K562 (cell line): ENCODE measurements around the gene CD226. TPM values are rescaled to one million over a fixed set of nuclear protein-coding genes. Genes with fewer than 3 reads are reported as not detected.

Source experiments
- ATAC-seq: fragments of 200-7000 bp; cut with Tn5 transposase; 3 replicates; pipeline ENCODE4 v1.9.1; 2020; ENCODE audit warnings: moderate library complexity
- BruUV-seq: library from RNA; stranded (reverse); fragments of 400-500 nt; replicated peaks from 2 replicates; lab custom pipeline; 2021; lab: Mats Ljungman, UMichigan
- CTCF ChIA-PET: fragments of 300-600 bp; formaldehyde crosslinking; extraction: SDS; loops from one replicate; lab custom pipeline; 2021; ENCODE audit warnings: low intra/inter-chr PET ratio; lab: Yijun Ruan, JAX
- POLR2A ChIA-PET: fragments of 300-600, 350-650 bp; sonication (Branson Sonifier 250); formaldehyde crosslinking; extraction: SDS; loops from one replicate; lab custom pipeline; 2021; ENCODE audit warnings: antibody characterized with exemption, inconsistent platforms; lab: Yijun Ruan, JAX
- DNase-seq, 4 experiments: peaks; one replicate each; pipeline versions ENCODE4 v3.0.0 to v3.0.0-alpha.2; 2011 to 2018; ENCODE audit warnings: low spot score in 3 of 4, mixed read lengths in 3 of 4; ENCODE audit errors: extremely low read depth in 1 of 4
- FAIRE-seq: peaks from 2 replicates; lab custom pipeline; 2011; peaks lifted over from hg19 to GRCh38; lab: Jason Lieb, UNC
- H2AFZ ChIP-seq: 2 replicates; pipeline ENCODE4 v1.6.0; 2011; ENCODE audit warnings: low read depth, low read length, control low read depth, inconsistent platforms
- H3K27ac ChIP-seq: fragments of 200-600 bp; 3 replicates; pipeline ENCODE4 v1.8.0; 2011; ENCODE audit warnings: low read depth, mild to moderate bottlenecking, control low read depth, inconsistent platforms, low read length, moderate library complexity, mixed read lengths; ENCODE audit errors: extremely low read depth
- H3K27me3 ChIP-seq, 2 experiments: fragments of 300-600 bp in 1 of 2; 2 replicates in 1 of 2; 3 replicates in 1 of 2; pipeline versions ENCODE4 v1.6.0 to v1.8.0; 2011; ENCODE audit warnings: inconsistent platforms in 2 of 2, low read length in 2 of 2, mild to moderate bottlenecking in 1 of 2, mixed read lengths in 1 of 2, moderate library complexity in 1 of 2; ENCODE audit not compliant: control insufficient read depth in 2 of 2, insufficient read depth in 2 of 2
- H3K36me3 ChIP-seq: fragments of 300-600 bp; 3 replicates; pipeline ENCODE4 v1.8.0; 2011; ENCODE audit warnings: mild to moderate bottlenecking, low read length, inconsistent platforms; ENCODE audit not compliant: control insufficient read depth, insufficient read depth
- H3K4me1 ChIP-seq, 2 experiments: fragments of 200-600 bp in 1 of 2; replicated peaks in 1 of 2; 2 replicates in 1 of 2; 3 replicates in 1 of 2; pipeline versions ENCODE4 v1.5.1 to v1.8.0; 2011; ENCODE audit warnings: inconsistent platforms in 2 of 2, low read length in 2 of 2, mild to moderate bottlenecking in 1 of 2, mixed read lengths in 1 of 2, moderate library complexity in 1 of 2; ENCODE audit not compliant: control insufficient read depth in 2 of 2, insufficient read depth in 2 of 2
- H3K4me2 ChIP-seq: 2 replicates; pipeline ENCODE4 v1.6.1; 2011; ENCODE audit warnings: low read length, control low read depth, inconsistent platforms, mixed read lengths; ENCODE audit not compliant: insufficient read depth
- H3K4me3 ChIP-seq: fragments of 200-600 bp; sonication (generic), shearing (Covaris generic); 2 replicates; pipeline ENCODE4 v1.5.1; 2016; ENCODE audit warnings: control low read depth, inconsistent platforms
- H3K79me2 ChIP-seq: fragments of 200-600 bp; 3 replicates; pipeline ENCODE4 v1.8.0; 2011; ENCODE audit warnings: low read length, inconsistent platforms; ENCODE audit not compliant: control insufficient read depth, insufficient read depth
- H3K9ac ChIP-seq, 2 experiments: 2 replicates each; pipeline versions ENCODE4 v1.6.0 to v1.6.1; 2011; ENCODE audit warnings: low read depth in 2 of 2, low read length in 2 of 2, control low read depth in 1 of 2, inconsistent platforms in 1 of 2, mild to moderate bottlenecking in 1 of 2, mixed read lengths in 1 of 2; ENCODE audit not compliant: insufficient read depth in 1 of 2
- H3K9me1 ChIP-seq: one replicate; pipeline ENCODE4 v1.6.0; 2011; ENCODE audit warnings: inconsistent platforms, mild to moderate bottlenecking, low read length, moderate library complexity; ENCODE audit not compliant: control insufficient read depth, insufficient read depth
- H3K9me3 ChIP-seq: replicated peaks from 2 replicates; pipeline ENCODE4 v1.5.1; 2011; ENCODE audit warnings: low read depth, low read length, inconsistent platforms; ENCODE audit not compliant: control insufficient read depth, insufficient read depth
- H4K20me1 ChIP-seq: replicated peaks from 2 replicates; pipeline ENCODE4 v1.6.1; 2011; ENCODE audit warnings: low read length, inconsistent platforms, mixed read lengths; ENCODE audit not compliant: control insufficient read depth, insufficient read depth
- DPF2 ChIP-seq: fragments of 450-650 bp; IDR thresholded peaks from 2 replicates; pipeline ENCODE4 v1.6.1; 2016
- LCOR ChIP-seq: sonication (generic); formaldehyde crosslinking; IDR thresholded peaks from 2 replicates; pipeline ENCODE4 v1.8.0; 2022; ENCODE audit warnings: mild to moderate bottlenecking, missing genetic modification reagents
- MEF2A ChIP-seq: IDR thresholded peaks from 2 replicates; pipeline ENCODE4 v1.6.1; 2011; ENCODE audit warnings: low read depth, mild to moderate bottlenecking, low read length, moderate library complexity; ENCODE audit not compliant: control insufficient read depth
- NFATC3 ChIP-seq: fragments of 450-650 bp; IDR thresholded peaks from 2 replicates; pipeline ENCODE4 v1.6.1; 2017; ENCODE audit warnings: mild to moderate bottlenecking
- PHB2 ChIP-seq: fragments of 450-650 bp; IDR thresholded peaks from 2 replicates; pipeline ENCODE4 v1.6.1; 2017; ENCODE audit warnings: low read depth
- PHF20 ChIP-seq: fragments of 450-650 bp; IDR thresholded peaks from 2 replicates; pipeline ENCODE4 v1.6.1; 2018; ENCODE audit not compliant: partially characterized antibody
- PRPF4 ChIP-seq: fragments of 200-400 bp; formaldehyde crosslinking; IDR thresholded peaks from one replicate; pipeline ENCODE4 v1.6.1; 2017; ENCODE audit warnings: low read length, low read depth, mild to moderate bottlenecking; ENCODE audit not compliant: insufficient read depth, poor library complexity, severe bottlenecking
- ZC3H8 ChIP-seq: fragments of 450-650 bp; IDR thresholded peaks from 2 replicates; pipeline ENCODE4 v1.6.1; 2017
- ZNF253 ChIP-seq: fragments of 250-450 bp; sonication (Bioruptor Pico); conservative IDR thresholded peaks from 2 replicates; pipeline ENCODE4 v1.6.1; 2021; ENCODE audit warnings: mild to moderate bottlenecking
- WGBS: fragments of 100-300 bp; shearing (Covaris generic); methylation state at CpG from one replicate; pipeline ENCODE4 v1.1.6; 2016; ENCODE audit warnings: low coverage, mixed read lengths; ENCODE audit not compliant: insufficient coverage; ENCODE audit errors: missing lambda C conversion rate; 5-methylcytosine and 5-hydroxymethylcytosine counted together
- in situ Hi-C: fragments of 300-500 bp; cut with MboI; formaldehyde crosslinking; loops from 4 replicates; pipeline ENCODE4 v1.15.0; 2018; ENCODE audit warnings: inconsistent platforms, mixed read lengths
- intact Hi-C: fragments of 100-400 bp; cut with micrococcal nuclease; formaldehyde crosslinking; loops from 2 replicates; pipeline ENCODE4 v1.14.2; 2022
- polyA plus RNA-seq, 8 experiments: library from polyadenylated mRNA; depleted of rRNA in 4 of 8; stranded (reverse) in 5 of 8; unstranded in 3 of 8; fragments of >200 nt; fragmentation: Nextera tagmentation in 2 of 8; fragmentation: Illumina TruSeq in 1 of 8; extraction: Ambion mirVana in 2 of 8; extraction: Trizol in 1 of 8; gene quantifications; 2 replicates each; pipeline versions ENCODE4 v1.2.1 to v1.2.3, GENCODE V29; 2011 to 2014; ENCODE audit warnings: inconsistent platforms in 1 of 8, missing spikeins in 1 of 8
- total RNA-seq, 7 experiments: library from RNA; depleted of rRNA in 6 of 7; stranded (reverse); fragments of >200 nt in 6 of 7; fragmentation: Illumina TruSeq in 2 of 7; extraction: Trizol in 2 of 7; gene quantifications; 2 replicates each; pipeline versions ENCODE4 v1.2.1 to v1.2.3, GENCODE V29; 2011 to 2021; ENCODE audit warnings: low replicate concordance in 1 of 7
- TF ChIP-seq, protein P1 (sequence below), 3 experiments: fragments of 200-800 bp in 1 of 3; fragments of 250-450 bp in 1 of 3; fragments of 450-650 bp in 1 of 3; sonication (Bioruptor Pico) in 1 of 3; sonication (Bioruptor generic) in 1 of 3; formaldehyde crosslinking in 1 of 3; IDR thresholded peaks; 2 replicates each; pipeline versions ENCODE4 v1.6.1 to v1.8.0; 2016 to 2022; ENCODE audit warnings: mild to moderate bottlenecking in 2 of 3, missing genetic modification characterization in 2 of 3, missing compliant biosample characterization in 1 of 3, moderate library complexity in 1 of 3
- TF ChIP-seq, protein P2 (sequence below): sonication (generic); formaldehyde crosslinking; IDR thresholded peaks from 2 replicates; pipeline ENCODE4 v1.8.0; 2022; ENCODE audit warnings: mild to moderate bottlenecking, low read depth, missing genetic modification reagents
- TF ChIP-seq, protein P3 (sequence below): IDR thresholded peaks from 2 replicates; pipeline ENCODE4 v1.6.1; 2011; ENCODE audit warnings: borderline replicate concordance, low read depth, mild to moderate bottlenecking, moderate library complexity, low read length; ENCODE audit not compliant: insufficient read depth, poor library complexity, severe bottlenecking
- TF ChIP-seq, protein P4 (sequence below): IDR thresholded peaks from 2 replicates; pipeline ENCODE4 v1.6.1; 2012; ENCODE audit warnings: low read depth, low read length, improper control_type of control experiment, borderline replicate concordance

The CD226 gene
- total and polyA plus RNA-seq, 9 of the 15 experiments (the other 6 are each of a cell fraction or from before 2014, with no cell fraction given), result 0.32 to 1.7 (median 0.80) TPM

DNA sequence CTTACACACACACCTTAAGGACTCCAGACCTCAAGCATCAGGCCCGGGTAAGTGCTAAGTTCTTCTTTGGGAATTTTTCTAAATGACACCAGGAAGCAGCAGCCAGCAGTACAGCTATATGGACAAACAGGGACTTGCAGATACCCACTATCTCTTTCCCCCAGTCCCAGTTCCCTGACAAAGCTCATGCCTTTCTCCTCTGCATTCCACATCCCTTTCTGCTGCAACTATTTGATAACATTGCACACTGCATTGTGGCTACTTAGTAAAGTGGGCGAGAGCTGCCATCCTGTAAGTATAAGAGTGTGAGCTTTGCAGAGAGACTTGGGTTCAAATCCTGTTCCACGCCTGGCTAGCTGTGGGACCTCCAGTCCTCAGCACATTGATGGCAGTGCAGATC, 14.0 kb upstream of the CD226 start (continued):
- TF ChIP-seq, protein P1, sequence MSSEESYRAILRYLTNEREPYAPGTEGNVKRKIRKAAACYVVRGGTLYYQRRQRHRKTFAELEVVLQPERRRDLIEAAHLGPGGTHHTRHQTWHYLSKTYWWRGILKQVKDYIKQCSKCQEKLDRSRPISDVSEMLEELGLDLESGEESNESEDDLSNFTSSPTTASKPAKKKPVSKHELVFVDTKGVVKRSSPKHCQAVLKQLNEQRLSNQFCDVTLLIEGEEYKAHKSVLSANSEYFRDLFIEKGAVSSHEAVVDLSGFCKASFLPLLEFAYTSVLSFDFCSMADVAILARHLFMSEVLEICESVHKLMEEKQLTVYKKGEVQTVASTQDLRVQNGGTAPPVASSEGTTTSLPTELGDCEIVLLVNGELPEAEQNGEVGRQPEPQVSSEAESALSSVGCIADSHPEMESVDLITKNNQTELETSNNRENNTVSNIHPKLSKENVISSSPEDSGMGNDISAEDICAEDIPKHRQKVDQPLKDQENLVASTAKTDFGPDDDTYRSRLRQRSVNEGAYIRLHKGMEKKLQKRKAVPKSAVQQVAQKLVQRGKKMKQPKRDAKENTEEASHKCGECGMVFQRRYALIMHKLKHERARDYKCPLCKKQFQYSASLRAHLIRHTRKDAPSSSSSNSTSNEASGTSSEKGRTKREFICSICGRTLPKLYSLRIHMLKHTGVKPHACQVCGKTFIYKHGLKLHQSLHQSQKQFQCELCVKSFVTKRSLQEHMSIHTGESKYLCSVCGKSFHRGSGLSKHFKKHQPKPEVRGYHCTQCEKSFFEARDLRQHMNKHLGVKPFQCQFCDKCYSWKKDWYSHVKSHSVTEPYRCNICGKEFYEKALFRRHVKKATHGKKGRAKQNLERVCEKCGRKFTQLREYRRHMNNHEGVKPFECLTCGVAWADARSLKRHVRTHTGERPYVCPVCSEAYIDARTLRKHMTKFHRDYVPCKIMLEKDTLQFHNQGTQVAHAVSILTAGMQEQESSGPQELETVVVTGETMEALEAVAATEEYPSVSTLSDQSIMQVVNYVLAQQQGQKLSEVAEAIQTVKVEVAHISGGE (CRISPR knock-in tag; IDR thresholded peaks at IDR 0.05), result 0 out of 6 replicates have a peak, but pooled peaks of 1 of the 3 experiments have one; percentile 23
- no peak for TF ChIP-seq ZNF253 (CRISPR knock-in tag)

DNA sequence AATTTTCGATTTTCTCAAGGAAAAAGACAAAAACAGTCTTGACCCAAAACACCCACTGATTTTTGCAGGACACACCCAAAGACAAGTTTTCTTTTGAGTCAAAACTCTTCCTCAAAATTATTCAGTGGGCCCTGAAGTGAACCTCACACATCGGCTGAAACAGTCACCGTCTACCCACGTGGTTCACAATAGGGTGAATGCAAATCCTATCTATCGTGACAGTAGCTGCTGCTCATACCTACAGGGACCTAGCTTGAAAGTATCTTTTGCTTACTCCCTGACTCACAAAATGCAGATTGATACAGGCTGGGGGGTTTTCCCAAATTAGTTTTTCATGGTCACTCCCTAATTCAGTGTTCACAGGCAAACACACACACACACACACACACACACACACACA, 10.7 kb upstream of the CD226 start:
- intact Hi-C loops, result no loop called here
- H3K9ac ChIP-seq, result no peak overlapping the region
- WGBS, result 71% methylated on average over 5 of the region's 5 CpGs
- no peaks in the 10 kb centered on the region for H3K27me3 ChIP-seq
- no peak overlapping the region for H3K27ac ChIP-seq
- DNase-seq, result no peak
- ChIA-PET POLR2A (no interaction called here), CTCF (no interaction called here)
- H3K79me2 ChIP-seq, result no peaks in the 10 kb centered on the region
- FAIRE-seq, result no peak
- ATAC-seq, result no peak
- H3K9me1 ChIP-seq, result no peaks in the 10 kb centered on the region
- no peak overlapping the region for H2AFZ ChIP-seq
- H3K4me3 ChIP-seq, result no peak overlapping the region
- in situ Hi-C loops, result no loop called here
- H4K20me1 ChIP-seq, result no peaks in the 10 kb centered on the region
- no TSS peak for BruUV-seq
- H3K4me2 ChIP-seq, result no peak overlapping the region
- H3K36me3 ChIP-seq, result no peaks in the 10 kb centered on the region
- no peaks in the 10 kb centered on the region for H3K9me3 ChIP-seq
- H3K4me1 ChIP-seq, result peaks cover 0 to 18% of the 10 kb centered on the region in 2 experiments; a peak in 3 of 5 replicates
- no peak for TF ChIP-seq NFATC3
- no peak for TF ChIP-seq DPF2
- TF ChIP-seq, protein P2, sequence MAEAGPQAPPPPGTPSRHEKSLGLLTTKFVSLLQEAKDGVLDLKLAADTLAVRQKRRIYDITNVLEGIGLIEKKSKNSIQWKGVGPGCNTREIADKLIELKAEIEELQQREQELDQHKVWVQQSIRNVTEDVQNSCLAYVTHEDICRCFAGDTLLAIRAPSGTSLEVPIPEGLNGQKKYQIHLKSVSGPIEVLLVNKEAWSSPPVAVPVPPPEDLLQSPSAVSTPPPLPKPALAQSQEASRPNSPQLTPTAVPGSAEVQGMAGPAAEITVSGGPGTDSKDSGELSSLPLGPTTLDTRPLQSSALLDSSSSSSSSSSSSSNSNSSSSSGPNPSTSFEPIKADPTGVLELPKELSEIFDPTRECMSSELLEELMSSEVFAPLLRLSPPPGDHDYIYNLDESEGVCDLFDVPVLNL (CRISPR knock-in tag), result no peak
- TF ChIP-seq PRPF4, result no peak
- TF ChIP-seq ZC3H8, result no peak
- no peak for TF ChIP-seq LCOR (CRISPR knock-in tag)
- TF ChIP-seq MEF2A, result no peak
- no peak for TF ChIP-seq PHB2
- no peak for TF ChIP-seq PHF20
- TF ChIP-seq, protein P3, sequence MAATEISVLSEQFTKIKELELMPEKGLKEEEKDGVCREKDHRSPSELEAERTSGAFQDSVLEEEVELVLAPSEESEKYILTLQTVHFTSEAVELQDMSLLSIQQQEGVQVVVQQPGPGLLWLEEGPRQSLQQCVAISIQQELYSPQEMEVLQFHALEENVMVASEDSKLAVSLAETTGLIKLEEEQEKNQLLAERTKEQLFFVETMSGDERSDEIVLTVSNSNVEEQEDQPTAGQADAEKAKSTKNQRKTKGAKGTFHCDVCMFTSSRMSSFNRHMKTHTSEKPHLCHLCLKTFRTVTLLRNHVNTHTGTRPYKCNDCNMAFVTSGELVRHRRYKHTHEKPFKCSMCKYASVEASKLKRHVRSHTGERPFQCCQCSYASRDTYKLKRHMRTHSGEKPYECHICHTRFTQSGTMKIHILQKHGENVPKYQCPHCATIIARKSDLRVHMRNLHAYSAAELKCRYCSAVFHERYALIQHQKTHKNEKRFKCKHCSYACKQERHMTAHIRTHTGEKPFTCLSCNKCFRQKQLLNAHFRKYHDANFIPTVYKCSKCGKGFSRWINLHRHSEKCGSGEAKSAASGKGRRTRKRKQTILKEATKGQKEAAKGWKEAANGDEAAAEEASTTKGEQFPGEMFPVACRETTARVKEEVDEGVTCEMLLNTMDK, result no peak
- TF ChIP-seq, protein P4, sequence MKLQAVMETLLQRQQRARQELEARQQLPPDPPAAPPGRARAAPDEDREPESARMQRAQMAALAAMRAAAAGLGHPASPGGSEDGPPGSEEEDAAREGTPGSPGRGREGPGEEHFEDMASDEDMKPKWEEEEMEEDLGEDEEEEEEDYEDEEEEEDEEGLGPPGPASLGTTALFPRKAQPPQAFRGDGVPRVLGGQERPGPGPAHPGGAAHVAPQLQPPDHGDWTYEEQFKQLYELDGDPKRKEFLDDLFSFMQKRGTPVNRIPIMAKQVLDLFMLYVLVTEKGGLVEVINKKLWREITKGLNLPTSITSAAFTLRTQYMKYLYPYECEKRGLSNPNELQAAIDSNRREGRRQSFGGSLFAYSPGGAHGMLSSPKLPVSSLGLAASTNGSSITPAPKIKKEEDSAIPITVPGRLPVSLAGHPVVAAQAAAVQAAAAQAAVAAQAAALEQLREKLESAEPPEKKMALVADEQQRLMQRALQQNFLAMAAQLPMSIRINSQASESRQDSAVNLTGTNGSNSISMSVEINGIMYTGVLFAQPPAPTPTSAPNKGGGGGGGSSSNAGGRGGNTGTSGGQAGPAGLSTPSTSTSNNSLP, result no peak
